PC-9 (cell line): ENCODE measurements around the gene LCP1.

Experiments used
- CTCF ChIP-seq: fragments of 200-600 bp; sonication (generic); conservative IDR thresholded peaks from 2 replicates; pipeline ENCODE4 v1.6.1; 2017; ENCODE audit warnings: mixed run types, antibody characterized with exemption, mild to moderate bottlenecking, moderate library complexity
- EZH2 ChIP-seq: fragments of 200-600 bp; sonication (generic); IDR thresholded peaks from 2 replicates; pipeline ENCODE4 v1.8.0; 2017; ENCODE audit warnings: antibody characterized with exemption, low read depth

DNA sequence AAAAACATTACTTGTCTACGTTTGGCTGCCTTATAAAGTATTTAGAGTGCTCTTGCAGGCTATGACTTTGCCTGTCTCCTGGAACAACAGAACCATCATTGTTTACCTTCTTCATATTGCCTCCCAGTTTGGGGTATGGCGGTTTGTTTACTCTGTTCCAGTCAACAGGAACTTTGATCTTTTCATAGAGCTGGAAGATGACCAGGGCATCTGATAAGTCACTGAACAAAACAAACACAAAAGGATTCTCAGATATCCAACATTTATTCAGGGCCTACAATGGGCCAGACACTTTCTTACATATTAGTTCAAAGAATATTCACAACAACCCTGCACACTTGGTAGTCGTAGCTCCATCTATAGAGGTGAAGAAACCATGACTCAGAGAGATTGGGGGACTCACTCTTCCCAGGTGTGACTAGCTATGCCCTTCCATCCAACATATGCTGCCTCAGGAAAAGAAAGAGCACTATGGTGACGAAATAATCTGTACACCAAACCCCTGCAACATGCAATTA is 38.7 kb downstream of the LCP1 start:
- TF ChIP-seq CTCF (no peak), EZH2 (no peak)
